ENCODE data around the gene FNBP1L. TPM values are rescaled to one million over a fixed set of nuclear protein-coding genes. Genes with fewer than 3 reads are reported as not detected.

FNBP1L gene
- total and polyA plus RNA-seq, 2 of the 8 experiments (the other 6 are each of a cell fraction or from before 2014, with no cell fraction given) = 48.9 to 95.9 TPM

DNA sequence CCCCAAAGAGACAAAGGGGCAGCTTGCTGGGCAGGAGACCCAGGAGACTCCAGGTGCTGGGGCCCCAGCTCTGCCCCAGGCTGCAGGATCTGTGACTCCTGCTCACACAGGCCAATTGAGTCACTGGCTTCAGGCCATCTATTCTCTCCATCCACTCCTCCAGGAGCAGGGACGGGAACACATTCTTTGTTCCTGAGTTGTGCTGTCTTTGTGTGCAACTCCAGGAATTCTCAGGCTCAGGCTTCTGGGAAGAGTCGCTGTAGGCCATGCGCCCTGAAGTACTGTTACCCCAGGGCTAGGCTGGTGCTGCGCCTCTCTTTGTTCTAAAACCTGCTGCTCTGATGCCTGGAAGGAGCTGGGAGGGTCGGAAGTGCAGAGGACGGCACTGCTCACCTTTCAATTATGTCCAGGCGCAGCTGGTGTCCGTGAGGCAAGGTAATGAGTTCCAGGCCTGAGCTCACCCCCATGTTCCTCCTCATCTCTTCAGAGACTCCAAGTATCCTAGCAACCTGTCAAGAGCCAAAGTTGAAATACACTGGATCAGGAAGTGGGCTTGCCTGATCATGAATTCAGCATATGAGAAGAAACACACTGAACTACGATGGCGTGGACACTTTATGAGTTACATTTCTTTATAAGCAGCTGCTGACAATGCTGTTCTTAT lies 127.8 kb downstream of the FNBP1L start (continued):
- TF ChIP-seq TAF7 (optimal IDR thresholded peaks at IDR 0.05; ENCODE audit: borderline replicate concordance, low read depth, low read length) (no peak), RNF2 (IDR thresholded peaks at IDR 0.05; ENCODE audit: borderline replicate concordance, low read depth, low read length, missing control alignments, poor library complexity, severe bottlenecking) (no peak), SIX5 (IDR thresholded peaks at IDR 0.05; ENCODE audit: low read depth, low read length) (no peak), KDM5A (IDR thresholded peaks at IDR 0.05; ENCODE audit: low read length) (no peak), EGR1 (IDR thresholded peaks at IDR 0.05; ENCODE audit: borderline replicate concordance, low read depth, low read length) (no peak), JUN (IDR thresholded peaks at IDR 0.05; ENCODE audit: low read depth, low read length) (no peak), KDM4A (IDR thresholded peaks at IDR 0.05; ENCODE audit: low read depth, low read length, severe bottlenecking) (no peak), SP2 (IDR thresholded peaks at IDR 0.05; ENCODE audit: low read length) (no peak), EP300 (IDR thresholded peaks at IDR 0.05; ENCODE audit: borderline replicate concordance in 1 of 2, low read depth in 2 of 2, low read length in 2 of 2) (no peak)

Data from H1 (cell line).